ENCODE data around the gene CEP68. TPM values are rescaled to one million over a fixed set of nuclear protein-coding genes. Genes with fewer than 3 reads are reported as not detected.

Gene CEP68
- total RNA-seq, 4 donors from 2014 or later = 11.6 to 32.2 (median 15.9) TPM

- intact Hi-C loops (cut with DNase I; ENCODE audit: low total_unique reads) = no loop called here
- H3K27me3 ChIP-seq = no peaks in the 10 kb centered on the region
- TF ChIP-seq POLR2AphosphoS5 (IDR thresholded peaks at IDR 0.05) (no peak), EP300 (IDR thresholded peaks at IDR 0.05; ENCODE audit: low read depth) (no peak), POLR2A (IDR thresholded peaks at IDR 0.05) (no peak), CTCF (IDR thresholded peaks at IDR 0.05) (no peak)
- no peak overlapping the region for H3K27ac ChIP-seq
- in situ Hi-C loops (cut with MboI; ENCODE audit: low pct_ligation_motif_present in 1 of 4, low pct_unique_long_range_greater_than_20kb in 1 of 4, low sequenced_read_pairs in 3 of 4) = no loop called here
- H3K4me3 ChIP-seq = no peak overlapping the region
- peaks cover 0 to 11% (median 5%) of the 10 kb centered on the region in 4 donors for H3K4me1 ChIP-seq
- no peaks in the 10 kb centered on the region for H3K36me3 ChIP-seq
- H3K9me3 ChIP-seq = no peaks in the 10 kb centered on the region
- 94% methylated on average over 11 of the region's 11 CpGs; no CpG with 5 or more reads in 1 of the 2 donors for WGBS, 2 donors (ENCODE audit: low coverage in 1 of 2)
- no peak for DNase-seq
Observed at GRCh38 chr2:65020943-65021528, 35.2 kb upstream of the CEP68 start.

- no peak for DNase-seq
- no peaks in the 10 kb centered on the region for H3K36me3 ChIP-seq
- in situ Hi-C loops (cut with MboI; ENCODE audit: low pct_ligation_motif_present in 1 of 4, low pct_unique_long_range_greater_than_20kb in 1 of 4, low sequenced_read_pairs in 3 of 4) (no loop called here), intact Hi-C loops (cut with DNase I; ENCODE audit: low total_unique reads) (no loop called here)
- WGBS, 2 donors (ENCODE audit: low coverage in 1 of 2) = 78 to 100% methylated on average over 1 to 4 of the region's 4 CpGs
- H3K27ac ChIP-seq = no peak overlapping the region
- H3K27me3 ChIP-seq = no peaks in the 10 kb centered on the region
- no peak overlapping the region for H3K4me3 ChIP-seq
- H3K4me1 ChIP-seq = peaks cover 0 to 14% (median 9%) of the 10 kb centered on the region in 4 donors
- TF ChIP-seq POLR2AphosphoS5 (IDR thresholded peaks at IDR 0.05) (no peak), POLR2A (IDR thresholded peaks at IDR 0.05) (no peak), CTCF (IDR thresholded peaks at IDR 0.05) (no peak), EP300 (IDR thresholded peaks at IDR 0.05; ENCODE audit: low read depth) (no peak)
- no peaks in the 10 kb centered on the region for H3K9me3 ChIP-seq
Observed at GRCh38 chr2:65021709-65022108, 34.5 kb upstream of the CEP68 start.

GRCh38 chr2:65022189-65022588, 34.0 kb upstream of the CEP68 start:
- no peak for DNase-seq
- H3K27me3 ChIP-seq = no peaks in the 10 kb centered on the region
- H3K36me3 ChIP-seq = no peaks in the 10 kb centered on the region
- intact Hi-C loops (cut with DNase I; ENCODE audit: low total_unique reads) = no loop called here
- TF ChIP-seq EP300 (IDR thresholded peaks at IDR 0.05; ENCODE audit: low read depth) (no peak), POLR2AphosphoS5 (IDR thresholded peaks at IDR 0.05) (no peak), CTCF (IDR thresholded peaks at IDR 0.05) (no peak), POLR2A (IDR thresholded peaks at IDR 0.05) (no peak)
- no peaks in the 10 kb centered on the region for H3K9me3 ChIP-seq
- WGBS, 2 donors (ENCODE audit: low coverage in 1 of 2) = 81 to 92% methylated on average over 4 to 6 of the region's 6 CpGs
- in situ Hi-C loops (cut with MboI; ENCODE audit: low pct_ligation_motif_present in 1 of 4, low pct_unique_long_range_greater_than_20kb in 1 of 4, low sequenced_read_pairs in 3 of 4) = no loop called here
- H3K27ac ChIP-seq = no peak overlapping the region
- peaks cover 0 to 14% (median 10%) of the 10 kb centered on the region in 4 donors for H3K4me1 ChIP-seq
- no peak overlapping the region for H3K4me3 ChIP-seq

- no peak overlapping the region for H3K27ac ChIP-seq
- H3K36me3 ChIP-seq = no peaks in the 10 kb centered on the region
- in situ Hi-C loops (cut with MboI; ENCODE audit: low pct_ligation_motif_present in 1 of 4, low pct_unique_long_range_greater_than_20kb in 1 of 4, low sequenced_read_pairs in 3 of 4) (no loop called here), intact Hi-C loops (cut with DNase I; ENCODE audit: low total_unique reads) (no loop called here)
- TF ChIP-seq EP300 (IDR thresholded peaks at IDR 0.05; ENCODE audit: low read depth) = no peak
- H3K9me3 ChIP-seq = no peaks in the 10 kb centered on the region
- peaks cover 0 to 21% (median 12%) of the 10 kb centered on the region in 4 donors for H3K4me1 ChIP-seq
- 93 to 100% methylated on average over 1 to 8 of the region's 8 CpGs for WGBS, 2 donors (ENCODE audit: low coverage in 1 of 2)
- H3K27me3 ChIP-seq = no peaks in the 10 kb centered on the region
- DNase-seq = no peak
- no peak overlapping the region for H3K4me3 ChIP-seq
Observed at GRCh38 chr2:65023742-65024141, 32.5 kb upstream of the CEP68 start.

Measured in transverse colon (tissue), 4 donors.